ENCODE data around the gene GRK4. TPM values are rescaled to one million over a fixed set of nuclear protein-coding genes. Genes with fewer than 3 reads are reported as not detected.

Gene GRK4
- total RNA-seq, 1 donor from 2014 or later, result 1.3 TPM

DNA sequence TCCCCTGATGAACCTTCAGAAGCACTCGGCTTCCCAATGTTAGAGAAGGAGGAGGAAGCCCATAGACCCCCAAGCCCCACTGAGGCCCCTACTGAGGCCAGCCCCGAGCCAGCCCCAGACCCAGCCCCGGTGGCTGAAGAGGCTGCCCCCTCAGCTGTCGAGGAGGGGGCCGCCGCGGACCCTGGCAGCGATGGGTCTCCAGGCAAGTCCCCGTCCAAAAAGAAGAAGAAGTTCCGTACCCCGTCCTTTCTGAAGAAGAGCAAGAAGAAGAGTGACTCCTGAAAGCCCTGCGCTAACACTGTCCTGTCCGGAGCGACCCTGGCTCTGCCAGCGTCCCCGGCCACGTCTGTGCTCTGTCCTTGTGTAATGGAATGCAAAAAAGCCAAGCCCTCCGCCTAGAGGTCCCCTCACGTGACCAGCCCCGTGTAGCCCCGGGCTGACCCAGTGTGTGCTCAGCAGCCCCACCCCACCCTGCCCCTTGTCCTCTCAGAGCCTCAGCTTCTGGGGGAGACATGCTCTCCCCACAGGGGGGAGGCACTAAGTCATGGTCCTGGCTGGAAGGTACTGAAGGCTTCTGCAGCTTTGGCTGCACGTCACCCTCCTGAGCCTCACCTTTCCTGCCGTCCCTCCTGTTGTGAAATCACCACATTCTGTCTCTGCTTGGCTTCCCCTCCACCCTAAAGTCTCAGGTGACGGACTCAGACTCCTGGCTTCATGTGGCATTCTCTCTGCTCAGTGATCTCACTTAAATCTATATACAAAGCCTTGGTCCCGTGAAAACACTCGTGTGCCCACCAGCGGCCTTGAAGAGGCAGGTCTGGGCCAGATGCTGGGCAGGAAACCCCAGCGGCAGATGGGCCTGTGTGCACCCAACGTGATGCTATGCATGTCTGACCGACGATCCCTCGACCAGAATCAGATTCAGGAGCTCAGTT lies 34.9 kb upstream of the GRK4 start:
- peaks cover 13% of the 10 kb centered on the region for H4K20me1 ChIP-seq (ENCODE audit: low read depth)
- H2AFZ ChIP-seq (replicated peaks), result no peak overlapping the region
- H3K27me3 ChIP-seq, result no peaks in the 10 kb centered on the region
- peaks cover 17% of the 10 kb centered on the region for H3K4me1 Mint-ChIP-seq
- H3K4me2 ChIP-seq, result no peak overlapping the region
- no peak for TF ChIP-seq EZH2 (IDR thresholded peaks at IDR 0.05)
- TF ChIP-seq, protein P1, sequence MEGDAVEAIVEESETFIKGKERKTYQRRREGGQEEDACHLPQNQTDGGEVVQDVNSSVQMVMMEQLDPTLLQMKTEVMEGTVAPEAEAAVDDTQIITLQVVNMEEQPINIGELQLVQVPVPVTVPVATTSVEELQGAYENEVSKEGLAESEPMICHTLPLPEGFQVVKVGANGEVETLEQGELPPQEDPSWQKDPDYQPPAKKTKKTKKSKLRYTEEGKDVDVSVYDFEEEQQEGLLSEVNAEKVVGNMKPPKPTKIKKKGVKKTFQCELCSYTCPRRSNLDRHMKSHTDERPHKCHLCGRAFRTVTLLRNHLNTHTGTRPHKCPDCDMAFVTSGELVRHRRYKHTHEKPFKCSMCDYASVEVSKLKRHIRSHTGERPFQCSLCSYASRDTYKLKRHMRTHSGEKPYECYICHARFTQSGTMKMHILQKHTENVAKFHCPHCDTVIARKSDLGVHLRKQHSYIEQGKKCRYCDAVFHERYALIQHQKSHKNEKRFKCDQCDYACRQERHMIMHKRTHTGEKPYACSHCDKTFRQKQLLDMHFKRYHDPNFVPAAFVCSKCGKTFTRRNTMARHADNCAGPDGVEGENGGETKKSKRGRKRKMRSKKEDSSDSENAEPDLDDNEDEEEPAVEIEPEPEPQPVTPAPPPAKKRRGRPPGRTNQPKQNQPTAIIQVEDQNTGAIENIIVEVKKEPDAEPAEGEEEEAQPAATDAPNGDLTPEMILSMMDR (IDR thresholded peaks at IDR 0.05), result no peak
- no peak for TF ChIP-seq EZH2phosphoT487 (IDR thresholded peaks at IDR 0.05)
- H3K9me3 Mint-ChIP-seq, result no peaks in the 10 kb centered on the region
- no peak overlapping the region for H3K9ac ChIP-seq
- H3K4me1 ChIP-seq, result peaks cover 17% of the 10 kb centered on the region
- H3F3A ChIP-seq (ENCODE audit: low read depth), result peaks cover 20% of the 10 kb centered on the region
- no peak overlapping the region for H3K4me3 ChIP-seq
- H3K36me3 Mint-ChIP-seq, result peaks cover 23% of the 10 kb centered on the region
- peaks cover 7% of the 10 kb centered on the region for H3K27me3 Mint-ChIP-seq (ENCODE audit: insufficient read depth, low read depth)
- no peak overlapping the region for H3K27ac ChIP-seq
- no peak for DNase-seq (ENCODE audit: low spot score)
- H3K4me3 Mint-ChIP-seq, result no peak overlapping the region
- peaks cover 7% of the 10 kb centered on the region for H3K79me2 ChIP-seq (ENCODE audit: low read depth)
- no peaks in the 10 kb centered on the region for H3K9me3 ChIP-seq (ENCODE audit: low read depth)
- peak overlapping the region; percentile 90 for H3K27ac Mint-ChIP-seq
- no peaks in the 10 kb centered on the region for H3K36me3 ChIP-seq

DNA sequence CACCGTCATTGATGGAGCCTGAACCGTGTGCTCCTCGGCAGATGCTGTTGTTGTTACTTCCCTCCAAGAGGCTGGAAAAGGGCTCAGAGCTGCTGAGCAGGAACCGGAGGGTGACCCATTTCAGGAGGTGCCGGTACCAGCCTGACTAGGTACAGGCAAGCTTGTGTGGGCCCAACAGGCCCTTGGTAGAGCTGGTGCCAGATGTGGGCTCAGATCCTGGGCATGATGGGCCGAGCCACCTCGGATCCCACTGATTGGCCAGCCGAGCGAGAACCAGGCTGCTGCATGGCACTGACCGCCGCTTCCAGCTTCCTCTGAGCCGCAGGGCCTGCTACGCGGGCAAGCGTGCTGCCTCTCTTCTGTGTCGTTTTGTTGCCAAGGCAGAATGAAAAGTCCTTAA lies 33.9 kb upstream of the GRK4 start:
- Histone ChIP-seq H3K9ac (no peak overlapping the region), H4K20me1 (ENCODE audit: low read depth) (peaks cover 15% of the 10 kb centered on the region), H3K36me3 (no peaks in the 10 kb centered on the region), H3K4me2 (no peak overlapping the region), H3K9me3 (ENCODE audit: low read depth) (no peaks in the 10 kb centered on the region), H2AFZ (replicated peaks) (no peak overlapping the region), H3K79me2 (ENCODE audit: low read depth) (peaks cover 15% of the 10 kb centered on the region), H3K4me1 (peaks cover 7% of the 10 kb centered on the region), H3F3A (ENCODE audit: low read depth) (peaks cover 15% of the 10 kb centered on the region), H3K27ac (no peak overlapping the region), H3K4me3 (no peak overlapping the region), H3K27me3 (no peaks in the 10 kb centered on the region)
- DNase-seq (ENCODE audit: low spot score), result no peak
- Mint-ChIP-seq H3K27ac (no peak overlapping the region), H3K27me3 (ENCODE audit: insufficient read depth, low read depth) (peaks cover 5% of the 10 kb centered on the region), H3K4me1 (peaks cover 11% of the 10 kb centered on the region), H3K36me3 (peaks cover 22% of the 10 kb centered on the region), H3K9me3 (no peaks in the 10 kb centered on the region), H3K4me3 (no peak overlapping the region)
- TF ChIP-seq, protein P1 (IDR thresholded peaks at IDR 0.05), result no peak
- TF ChIP-seq EZH2phosphoT487 (IDR thresholded peaks at IDR 0.05), result no peak
- TF ChIP-seq EZH2 (IDR thresholded peaks at IDR 0.05), result no peak

DNA sequence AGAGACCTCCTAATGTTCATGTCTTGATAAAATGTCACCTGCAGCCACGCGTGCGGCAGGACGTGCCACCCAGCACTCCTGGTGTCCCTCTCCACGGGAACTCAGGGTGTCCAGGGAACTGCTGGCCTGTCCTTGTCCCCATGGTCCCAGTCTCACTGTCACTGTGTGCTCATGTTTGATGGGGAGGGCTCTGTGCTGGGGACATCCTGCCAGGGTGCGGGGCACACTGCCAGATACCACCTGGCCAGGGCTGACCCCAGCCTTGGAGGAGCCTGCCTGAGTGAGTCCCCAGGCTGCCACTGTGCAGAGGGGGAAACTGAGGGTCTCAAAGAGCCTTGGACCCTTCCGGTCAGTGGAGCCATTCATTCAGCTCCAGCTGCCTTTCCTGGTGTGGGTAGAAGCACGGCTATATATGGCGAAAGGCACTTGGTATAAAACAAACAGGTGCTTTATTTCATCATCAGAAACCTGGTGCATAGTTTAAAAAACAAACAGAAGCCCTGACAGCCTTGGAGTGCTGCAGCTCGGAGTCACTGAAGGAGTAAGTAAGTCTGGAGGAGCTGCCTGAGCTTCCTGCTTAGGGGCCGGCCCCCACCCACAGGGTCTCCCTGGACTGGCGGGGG lies 33.1 kb upstream of the GRK4 start:
- no peak overlapping the region for H3K27ac Mint-ChIP-seq
- Histone ChIP-seq H3F3A (ENCODE audit: low read depth) (peaks cover 18% of the 10 kb centered on the region), H3K9me3 (ENCODE audit: low read depth) (no peaks in the 10 kb centered on the region), H4K20me1 (ENCODE audit: low read depth) (peaks cover 15% of the 10 kb centered on the region), H3K27me3 (no peaks in the 10 kb centered on the region), H3K9ac (no peak overlapping the region), H3K27ac (no peak overlapping the region), H3K4me3 (no peak overlapping the region), H3K79me2 (ENCODE audit: low read depth) (peaks cover 19% of the 10 kb centered on the region), H3K36me3 (no peaks in the 10 kb centered on the region), H3K4me1 (peaks cover 5% of the 10 kb centered on the region), H3K4me2 (no peak overlapping the region), H2AFZ (replicated peaks) (no peak overlapping the region)
- H3K9me3 Mint-ChIP-seq, result no peaks in the 10 kb centered on the region
- peaks cover 5% of the 10 kb centered on the region for H3K27me3 Mint-ChIP-seq (ENCODE audit: insufficient read depth, low read depth)
- DNase-seq (ENCODE audit: low spot score), result no peak
- TF ChIP-seq, protein P1 (IDR thresholded peaks at IDR 0.05), result no peak
- TF ChIP-seq EZH2 (IDR thresholded peaks at IDR 0.05) (no peak), EZH2phosphoT487 (IDR thresholded peaks at IDR 0.05) (no peak)
- H3K36me3 Mint-ChIP-seq, result peaks cover 22% of the 10 kb centered on the region
- H3K4me1 Mint-ChIP-seq, result peaks cover 7% of the 10 kb centered on the region
- H3K4me3 Mint-ChIP-seq, result no peak overlapping the region
